HFF-Myc (cell line): ENCODE data around the gene SHROOM3.

Source experiments
- DNase-seq: peaks from one replicate; pipeline ENCODE4 v3.0.0-alpha.2; 2011; ENCODE audit warnings: low read depth; ENCODE audit errors: extremely low read depth
- H3K4me3 ChIP-seq: replicated peaks from 2 replicates; pipeline ENCODE4 v1.5.1; 2011; ENCODE audit warnings: low read depth, mild to moderate bottlenecking, control low read depth, low read length
- TF ChIP-seq, protein P1 (sequence below): IDR thresholded peaks from 2 replicates; pipeline ENCODE4 v1.5.1; 2012; ENCODE audit warnings: mild to moderate bottlenecking, low read depth, low read length, control low read depth; ENCODE audit errors: missing control alignments

SHROOM3 gene

DNA sequence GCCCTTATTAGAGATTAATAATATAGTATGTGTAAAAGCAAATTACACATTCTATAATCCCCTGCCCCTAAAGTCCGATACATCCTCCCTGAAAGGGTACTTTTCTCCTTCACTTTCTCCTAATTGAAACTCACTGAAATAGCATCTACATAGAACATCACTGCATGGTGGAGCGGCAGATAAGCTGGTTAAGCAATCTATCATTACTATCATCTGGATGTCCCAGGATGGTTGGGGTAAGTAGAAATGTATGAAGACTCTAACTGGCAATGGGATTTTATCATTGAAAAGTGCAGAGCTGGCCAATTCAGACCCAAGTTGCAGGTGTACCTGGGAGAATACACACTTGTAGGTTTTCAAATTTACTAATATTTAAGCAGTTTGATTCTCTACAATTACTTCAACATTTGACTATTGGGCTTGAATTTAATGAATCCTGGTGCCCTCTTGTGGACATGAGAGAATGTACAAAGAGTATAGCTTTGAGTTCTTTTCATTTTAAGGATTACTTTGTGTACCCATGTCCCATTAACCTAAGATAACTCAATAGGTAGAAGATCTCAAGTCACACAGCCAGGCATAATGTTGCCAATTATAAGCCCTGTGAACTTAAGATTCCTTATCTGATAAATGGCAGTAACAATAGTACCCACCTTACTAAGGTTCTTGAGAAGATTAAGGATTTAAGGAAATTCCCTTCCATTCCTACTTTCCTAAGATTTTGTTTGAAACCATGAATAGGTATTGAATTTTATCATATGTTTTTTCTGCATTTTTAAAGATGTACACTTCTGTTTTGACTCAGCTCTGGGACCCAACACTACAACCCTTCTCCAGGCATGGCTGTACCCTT is 69.8 kb downstream of the SHROOM3 start:
- DNase-seq = peak; percentile 27
- H3K4me3 ChIP-seq = no peak overlapping the region
- TF ChIP-seq, protein P1, sequence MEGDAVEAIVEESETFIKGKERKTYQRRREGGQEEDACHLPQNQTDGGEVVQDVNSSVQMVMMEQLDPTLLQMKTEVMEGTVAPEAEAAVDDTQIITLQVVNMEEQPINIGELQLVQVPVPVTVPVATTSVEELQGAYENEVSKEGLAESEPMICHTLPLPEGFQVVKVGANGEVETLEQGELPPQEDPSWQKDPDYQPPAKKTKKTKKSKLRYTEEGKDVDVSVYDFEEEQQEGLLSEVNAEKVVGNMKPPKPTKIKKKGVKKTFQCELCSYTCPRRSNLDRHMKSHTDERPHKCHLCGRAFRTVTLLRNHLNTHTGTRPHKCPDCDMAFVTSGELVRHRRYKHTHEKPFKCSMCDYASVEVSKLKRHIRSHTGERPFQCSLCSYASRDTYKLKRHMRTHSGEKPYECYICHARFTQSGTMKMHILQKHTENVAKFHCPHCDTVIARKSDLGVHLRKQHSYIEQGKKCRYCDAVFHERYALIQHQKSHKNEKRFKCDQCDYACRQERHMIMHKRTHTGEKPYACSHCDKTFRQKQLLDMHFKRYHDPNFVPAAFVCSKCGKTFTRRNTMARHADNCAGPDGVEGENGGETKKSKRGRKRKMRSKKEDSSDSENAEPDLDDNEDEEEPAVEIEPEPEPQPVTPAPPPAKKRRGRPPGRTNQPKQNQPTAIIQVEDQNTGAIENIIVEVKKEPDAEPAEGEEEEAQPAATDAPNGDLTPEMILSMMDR = peak; percentile 45

DNA sequence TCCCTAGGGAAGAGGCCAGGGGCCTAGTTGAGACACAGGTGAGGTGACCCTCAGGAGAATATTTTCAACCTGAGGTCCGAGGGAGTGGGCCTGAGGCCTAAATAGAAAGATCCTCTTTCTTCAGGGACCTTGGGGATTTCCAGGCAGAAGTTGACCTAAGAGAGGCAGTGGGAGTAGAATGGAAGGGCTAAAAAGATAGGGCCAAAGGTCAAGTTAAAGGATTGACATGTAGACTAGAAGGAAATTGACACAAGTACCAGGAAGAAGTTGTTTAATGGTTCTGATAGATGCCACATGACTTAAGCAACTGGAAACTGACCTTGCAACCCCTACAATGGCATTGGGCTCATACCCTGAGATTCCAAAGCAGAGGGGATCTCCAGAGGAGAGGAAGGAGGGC is 76.9 kb downstream of the SHROOM3 start:
- H3K4me3 ChIP-seq = no peak overlapping the region
- TF ChIP-seq, protein P1 = no peak
- no peak for DNase-seq

DNA sequence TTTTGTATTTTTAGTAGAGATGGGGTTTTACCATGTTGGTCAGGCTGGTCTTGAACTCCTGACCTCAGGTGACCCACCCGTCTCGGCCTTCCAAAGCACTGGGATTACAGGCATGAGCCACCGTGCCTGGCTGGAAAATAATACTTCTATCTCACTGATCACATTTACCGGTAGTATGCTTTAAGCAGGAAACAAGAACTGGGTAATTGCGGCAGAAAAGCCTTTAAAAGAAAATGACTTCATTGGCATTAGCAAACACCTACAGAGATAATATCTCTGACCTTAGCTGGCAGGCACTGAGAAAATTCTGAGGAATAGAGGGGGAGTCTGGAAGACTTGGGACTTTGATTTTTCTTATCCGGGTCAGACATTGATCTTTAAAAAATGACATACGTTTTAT is 78.5 kb downstream of the SHROOM3 start:
- H3K4me3 ChIP-seq = no peak overlapping the region
- TF ChIP-seq, protein P1 = no peak
- no peak for DNase-seq

DNA sequence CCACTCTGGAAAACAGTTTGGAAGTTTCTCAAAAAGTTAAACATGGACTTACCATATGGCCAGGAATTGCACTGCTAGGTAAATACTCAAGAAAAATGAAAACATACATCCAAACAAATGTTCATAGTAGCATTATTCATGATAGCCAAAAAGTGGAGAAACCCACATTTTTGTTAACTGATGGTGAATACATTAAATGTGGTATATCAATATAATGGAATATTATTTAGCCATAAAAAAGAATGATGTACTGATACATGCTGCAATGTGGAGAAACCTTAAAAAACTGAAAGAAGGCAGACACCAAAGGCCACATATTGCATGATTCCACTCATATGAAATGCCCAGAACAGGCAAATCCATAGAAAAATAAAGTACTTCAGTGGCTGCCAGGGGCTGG is 79.1 kb downstream of the SHROOM3 start:
- DNase-seq = no peak

DNA sequence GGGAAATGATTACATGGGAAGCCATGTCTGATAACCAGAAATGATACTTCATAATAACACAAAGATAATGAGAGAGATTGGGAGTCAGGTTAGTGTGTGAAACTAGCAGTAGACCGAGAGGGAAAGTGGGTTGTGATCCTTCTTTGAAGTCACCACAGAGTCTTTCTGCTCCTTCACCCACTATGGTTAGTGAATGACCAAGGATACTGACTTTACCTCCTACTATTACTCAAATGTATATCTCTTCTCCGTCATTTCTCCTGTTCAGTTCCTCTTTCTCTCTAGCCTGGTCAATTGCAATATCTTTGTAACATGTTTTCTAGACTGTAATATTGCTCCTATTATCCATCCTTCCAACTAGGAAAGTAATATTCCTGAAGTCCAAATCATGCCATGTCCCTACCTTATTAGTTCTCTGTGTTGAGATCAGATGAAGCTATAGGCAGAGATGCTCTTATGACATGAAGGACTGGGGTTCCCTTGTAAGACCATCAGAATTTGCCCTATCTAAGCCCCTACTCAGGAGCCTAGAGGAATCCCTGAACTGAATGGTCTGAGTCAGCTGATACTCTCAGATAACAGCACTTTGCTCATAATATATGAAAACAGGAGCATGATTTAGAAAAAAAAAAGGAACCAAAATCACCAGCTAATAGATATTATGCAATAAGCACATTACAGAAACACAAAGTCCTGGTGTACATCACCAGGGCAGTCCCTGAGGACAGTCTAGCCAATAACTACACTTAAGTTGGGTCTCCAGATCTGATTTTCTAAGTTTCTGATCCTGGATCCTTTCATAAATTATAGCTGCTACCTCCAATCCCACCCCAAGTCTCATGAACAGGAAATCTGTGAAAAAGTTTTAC is 81.2 kb downstream of the SHROOM3 start:
- DNase-seq = no peak
- TF ChIP-seq, protein P1 = no peak
- H3K4me3 ChIP-seq = no peak overlapping the region

More for the DNA sequence above, 79.1 kb downstream of the SHROOM3 start:
- TF ChIP-seq, protein P1 = no peak
- H3K4me3 ChIP-seq = no peak overlapping the region

DNA sequence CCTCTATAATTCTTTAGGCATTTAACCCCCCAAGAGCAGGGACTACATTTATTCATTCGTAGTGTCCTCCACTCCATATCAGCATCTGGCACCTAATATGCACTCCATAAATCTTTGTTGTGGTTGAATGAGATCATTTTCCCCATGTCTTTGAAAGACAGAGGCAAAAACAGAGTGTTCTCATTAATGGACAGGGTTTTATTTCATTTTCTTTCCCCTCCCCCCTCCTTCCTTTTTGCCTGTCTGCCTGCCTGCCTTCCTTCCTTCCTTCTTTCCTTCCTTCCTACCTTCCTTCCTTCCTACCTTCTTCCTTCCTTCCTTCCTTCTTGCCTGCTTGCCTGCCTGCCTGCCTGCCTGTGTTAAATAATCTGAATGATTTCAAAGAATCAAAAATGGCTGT is 83.2 kb downstream of the SHROOM3 start:
- peak; percentile 57 for DNase-seq
- TF ChIP-seq, protein P1 = no peak
- no peak overlapping the region for H3K4me3 ChIP-seq
